Large intestine (tissue), 12 donors: ENCODE data around the gene RAB11FIP4. TPM values are rescaled to one million over a fixed set of nuclear protein-coding genes. Genes with fewer than 3 reads are reported as not detected.
"Not testable (repeated sequence)": the region's sequence is repeated elsewhere in the genome, so short reads cannot be mapped to it uniquely, and the experiment has no call there.

ENCODE experiments used
- DNase-seq, 2 donors: peaks; one replicate each; pipeline versions ENCODE4 v3.0.0 to v3.0.0-alpha.2; 2013
- H3K27ac ChIP-seq: one replicate; pipeline ENCODE4 v1.5.1; 2013; ENCODE audit warnings: low read length
- H3K27me3 ChIP-seq: 2 replicates; pipeline ENCODE4 v1.6.1; 2013; ENCODE audit warnings: low read length; ENCODE audit not compliant: control insufficient read depth, insufficient read depth
- H3K36me3 ChIP-seq: 2 replicates; pipeline ENCODE4 v1.6.1; 2013; ENCODE audit warnings: low read length; ENCODE audit not compliant: control insufficient read depth, insufficient read depth
- H3K4me1 ChIP-seq: one replicate; pipeline ENCODE4 v1.6.1; 2013; ENCODE audit warnings: low read length; ENCODE audit not compliant: control insufficient read depth, insufficient read depth
- H3K4me3 ChIP-seq: one replicate; pipeline ENCODE4 v1.5.1; 2013; ENCODE audit warnings: low read length
- H3K9me3 ChIP-seq: one replicate; pipeline ENCODE4 v1.6.1; 2013; ENCODE audit warnings: mild to moderate bottlenecking, low read depth, low read length, moderate library complexity; ENCODE audit not compliant: control insufficient read depth
- WGBS: methylation state at CpG from one replicate; pipeline ENCODE4 v1.1.5; 2013; ENCODE audit warnings: low lambda C conversion rate; ENCODE audit not compliant: insufficient coverage; 5-methylcytosine and 5-hydroxymethylcytosine counted together
- long read RNA-seq, 11 donors: transcript quantifications; one replicate each; lab custom pipeline, GENCODE V29; 2026
- polyA plus RNA-seq: library from polyadenylated mRNA; unstranded; fragments of 120-200 nt; gene quantifications from one replicate; pipeline ENCODE4 v1.2.1, GENCODE V29; 2013

Gene RAB11FIP4
- polyA plus RNA-seq, result 18.8 TPM
- long read RNA-seq, donor 1, full-length matches to known transcripts, result 3 of 3 reads
- long read RNA-seq, donor 1, partial matches to known transcripts, result 0 of 3 reads
- long read RNA-seq, donor 1, other reads (novel, unspliced or antisense), result 0 of 3 reads
- long read RNA-seq, donor 2, partial matches to known transcripts, result 0 of 2 reads
- long read RNA-seq, donor 2, other reads (novel, unspliced or antisense), result 0 of 2 reads
- long read RNA-seq, donor 3, result 0 reads
- long read RNA-seq, donor 4, result 0 reads
- long read RNA-seq, donor 5, partial matches to known transcripts, result 0 of 4 reads
- long read RNA-seq, donor 5, other reads (novel, unspliced or antisense), result 0 of 4 reads
- long read RNA-seq, donor 6, partial matches to known transcripts, result 0 of 2 reads
- long read RNA-seq, donor 6, other reads (novel, unspliced or antisense), result 0 of 2 reads
- long read RNA-seq, donor 7, partial matches to known transcripts, result 0 of 3 reads
- long read RNA-seq, donor 7, other reads (novel, unspliced or antisense), result 0 of 3 reads
- long read RNA-seq, donor 8, partial matches to known transcripts, result 0 of 2 reads
- long read RNA-seq, donor 8, other reads (novel, unspliced or antisense), result 0 of 2 reads
- long read RNA-seq, donor 9, result 0 reads
- long read RNA-seq, donor 10, partial matches to known transcripts, result 0 of 3 reads
- long read RNA-seq, donor 10, other reads (novel, unspliced or antisense), result 0 of 3 reads
- long read RNA-seq, donor 11, result 0 reads

- WGBS, result no CpG with 5 or more reads among the region's 69 CpGs
- DNase-seq, result no peak
- H3K27me3 ChIP-seq, result peaks cover 58% of the 10 kb centered on the region
Measured at GRCh38 chr17:31391496-31391949, at the start of gene RAB11FIP4. Gene RAB11FIP4 (plus strand): TSS chr17:31391675. CDS start chr17:31391853, 178 bp downstream.

GRCh38 chr17:31345191-31345747 lies 46.2 kb upstream of the RAB11FIP4 start:
- peaks cover 23% of the 10 kb centered on the region for H3K36me3 ChIP-seq
- not testable (repeated sequence) for DNase-seq, H3K27ac ChIP-seq, H3K9me3 ChIP-seq, H3K27me3 ChIP-seq, H3K4me1 ChIP-seq, H3K4me3 ChIP-seq
- WGBS, result no CpG with 5 or more reads among the region's 34 CpGs

More at GRCh38 chr17:31391496-31391949, at the start of gene RAB11FIP4:
- no peaks in the 10 kb centered on the region for H3K9me3 ChIP-seq
- H3K27ac ChIP-seq, result no peak within 1 kb of the TSS
- H3K36me3 ChIP-seq, result no peaks in the 10 kb centered on the region
- peak within 1 kb of the TSS; percentile 13 for H3K4me3 ChIP-seq
- peaks cover 2% of the 10 kb centered on the region for H3K4me1 ChIP-seq

GRCh38 chr17:31349454-31349853 lies 42.0 kb upstream of the RAB11FIP4 start:
- H3K4me3 ChIP-seq, result no peak overlapping the region
- peaks cover 25% of the 10 kb centered on the region for H3K36me3 ChIP-seq
- no peaks in the 10 kb centered on the region for H3K9me3 ChIP-seq
- H3K4me1 ChIP-seq, result no peaks in the 10 kb centered on the region
- no peaks in the 10 kb centered on the region for H3K27me3 ChIP-seq
- no peak overlapping the region for H3K27ac ChIP-seq
- DNase-seq, result no peak

- no CpG with 5 or more reads among the region's 1 CpG for WGBS
- Histone ChIP-seq H3K4me3 (no peak overlapping the region), H3K36me3 (peaks cover 35% of the 10 kb centered on the region), H3K27me3 (no peaks in the 10 kb centered on the region), H3K9me3 (no peaks in the 10 kb centered on the region), H3K27ac (no peak overlapping the region), H3K4me1 (no peaks in the 10 kb centered on the region)
- peak in 1 of 2 donors; percentile 5 for DNase-seq
Measured at GRCh38 chr17:31355935-31356334, 35.5 kb upstream of the RAB11FIP4 start.

GRCh38 chr17:31357091-31357490 lies 34.4 kb upstream of the RAB11FIP4 start:
- no peaks in the 10 kb centered on the region for H3K4me1 ChIP-seq
- WGBS, result 86% methylated on average over 1 of the region's 2 CpGs
- H3K4me3 ChIP-seq, result no peak overlapping the region
- no peak for DNase-seq
- no peaks in the 10 kb centered on the region for H3K27me3 ChIP-seq
- H3K36me3 ChIP-seq, result peaks cover 36% of the 10 kb centered on the region
- H3K9me3 ChIP-seq, result no peaks in the 10 kb centered on the region
- no peak overlapping the region for H3K27ac ChIP-seq

GRCh38 chr17:31357839-31358394 lies 33.6 kb upstream of the RAB11FIP4 start:
- Histone ChIP-seq H3K4me3 (no peak overlapping the region), H3K36me3 (peaks cover 35% of the 10 kb centered on the region), H3K4me1 (no peaks in the 10 kb centered on the region), H3K9me3 (no peaks in the 10 kb centered on the region), H3K27ac (no peak overlapping the region), H3K27me3 (no peaks in the 10 kb centered on the region)
- DNase-seq, result no peak
- 64% methylated on average over 3 of the region's 3 CpGs for WGBS

GRCh38 chr17:31364012-31364411 lies 27.5 kb upstream of the RAB11FIP4 start:
- no peak for DNase-seq
- 100% methylated on average over 3 of the region's 6 CpGs for WGBS
- no peaks in the 10 kb centered on the region for H3K9me3 ChIP-seq
- H3K27ac ChIP-seq, result no peak overlapping the region
- peaks cover 28% of the 10 kb centered on the region for H3K36me3 ChIP-seq
- H3K4me3 ChIP-seq, result no peak overlapping the region
- no peaks in the 10 kb centered on the region for H3K4me1 ChIP-seq
- no peaks in the 10 kb centered on the region for H3K27me3 ChIP-seq

- Histone ChIP-seq H3K27ac (no peak overlapping the region), H3K4me3 (no peak overlapping the region), H3K36me3 (peaks cover 22% of the 10 kb centered on the region), H3K9me3 (no peaks in the 10 kb centered on the region), H3K27me3 (no peaks in the 10 kb centered on the region), H3K4me1 (no peaks in the 10 kb centered on the region)
- no peak for DNase-seq
- 100% methylated on average over 2 of the region's 4 CpGs for WGBS
Measured at GRCh38 chr17:31366088-31366487, 25.4 kb upstream of the RAB11FIP4 start.

GRCh38 chr17:31369266-31369665 lies 22.2 kb upstream of the RAB11FIP4 start:
- Histone ChIP-seq H3K4me3 (no peak overlapping the region), H3K36me3 (peaks cover 22% of the 10 kb centered on the region), H3K9me3 (no peaks in the 10 kb centered on the region), H3K4me1 (no peaks in the 10 kb centered on the region), H3K27me3 (no peaks in the 10 kb centered on the region), H3K27ac (no peak overlapping the region)
- no peak for DNase-seq

GRCh38 chr17:31371511-31372097 lies 19.9 kb upstream of the RAB11FIP4 start:
- WGBS, result no CpG with 5 or more reads among the region's 4 CpGs
- no peaks in the 10 kb centered on the region for H3K9me3 ChIP-seq
- H3K4me1 ChIP-seq, result no peaks in the 10 kb centered on the region
- no peak for DNase-seq
- peaks cover 22% of the 10 kb centered on the region for H3K36me3 ChIP-seq
- H3K27me3 ChIP-seq, result no peaks in the 10 kb centered on the region
- no peak overlapping the region for H3K27ac ChIP-seq
- H3K4me3 ChIP-seq, result no peak overlapping the region
